Loucy (cell line): ENCODE results near the gene PRRT3.

Experiments
- CTCF ChIP-seq: fragments of 200-600 bp; sonication (generic); conservative IDR thresholded peaks from 2 replicates; pipeline ENCODE4 v1.5.1; 2014; ENCODE audit warnings: mild to moderate bottlenecking, antibody characterized with exemption, low read length
- EZH2phosphoT487 ChIP-seq: fragments of 200-600 bp; IDR thresholded peaks from 2 replicates; pipeline ENCODE4 v1.6.1; 2018; ENCODE audit warnings: antibody characterized with exemption, mild to moderate bottlenecking, moderate library complexity, borderline replicate concordance

- TF ChIP-seq CTCF, result no peak
- TF ChIP-seq EZH2phosphoT487, result no peak
Measured at GRCh38 chr3:9903238-9903624, 49.0 kb downstream of the PRRT3 start.
